ENCODE data around the gene FSTL5.

The FSTL5 gene

DNA sequence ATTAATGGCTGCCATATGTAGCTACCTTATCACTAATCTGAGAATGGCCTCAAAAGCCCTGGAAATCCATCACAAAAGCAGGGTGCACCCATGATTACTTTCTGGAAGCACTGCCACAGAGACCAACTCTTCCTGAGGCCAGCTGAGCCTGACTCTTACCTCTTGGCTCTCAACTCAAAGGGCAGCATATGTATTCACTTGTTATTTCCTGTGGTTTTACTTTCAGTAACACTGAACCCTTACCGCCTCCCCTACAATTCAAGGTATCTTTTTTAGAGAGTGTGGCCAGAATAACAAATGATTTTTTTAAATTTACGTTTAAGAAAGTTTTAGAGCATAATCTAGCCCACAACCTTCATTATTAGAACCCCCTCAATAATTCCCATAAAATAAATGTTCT, 434.9 kb downstream of the FSTL5 start:
- H3K9me3 ChIP-seq, result no peaks in the 10 kb centered on the region
- no peak overlapping the region for H3K4me3 ChIP-seq (ENCODE audit: low read depth, low read length)
- no peaks in the 10 kb centered on the region for H3K4me1 ChIP-seq
- no peaks in the 10 kb centered on the region for H3K36me3 ChIP-seq
- H3K27me3 ChIP-seq, result no peaks in the 10 kb centered on the region
- TF ChIP-seq CTCF (IDR thresholded peaks at IDR 0.05; ENCODE audit: low read depth, low read length), result no peak
- DNase-seq, result no peak

GRCh38 chr4:161721947-161722346, 441.9 kb downstream of the FSTL5 start:
- TF ChIP-seq CTCF (IDR thresholded peaks at IDR 0.05; ENCODE audit: low read depth, low read length), result no peak
- Histone ChIP-seq H3K4me3 (ENCODE audit: low read depth, low read length) (no peak overlapping the region), H3K27me3 (no peaks in the 10 kb centered on the region), H3K4me1 (no peaks in the 10 kb centered on the region), H3K36me3 (no peaks in the 10 kb centered on the region), H3K9me3 (no peaks in the 10 kb centered on the region)
- no peak for DNase-seq

- Histone ChIP-seq H3K4me1 (no peaks in the 10 kb centered on the region), H3K4me3 (ENCODE audit: low read depth, low read length) (no peak overlapping the region), H3K27me3 (no peaks in the 10 kb centered on the region), H3K36me3 (no peaks in the 10 kb centered on the region), H3K9me3 (no peaks in the 10 kb centered on the region)
- no peak for DNase-seq
- TF ChIP-seq CTCF (IDR thresholded peaks at IDR 0.05; ENCODE audit: low read depth, low read length), result no peak
These were observed 446.7 kb downstream of the FSTL5 start for GRCh38 chr4:161717084-161717483.

- Histone ChIP-seq H3K4me1 (no peaks in the 10 kb centered on the region), H3K27me3 (no peaks in the 10 kb centered on the region), H3K4me3 (ENCODE audit: low read depth, low read length) (no peak overlapping the region), H3K9me3 (no peaks in the 10 kb centered on the region), H3K36me3 (no peaks in the 10 kb centered on the region)
- TF ChIP-seq CTCF (IDR thresholded peaks at IDR 0.05; ENCODE audit: low read depth, low read length), result no peak
- DNase-seq, result no peak
These were observed 448.9 kb downstream of the FSTL5 start for GRCh38 chr4:161714931-161715330.

GRCh38 chr4:161714022-161714751, 449.6 kb downstream of the FSTL5 start:
- Histone ChIP-seq H3K4me1 (no peaks in the 10 kb centered on the region), H3K9me3 (no peaks in the 10 kb centered on the region), H3K27me3 (no peaks in the 10 kb centered on the region), H3K4me3 (ENCODE audit: low read depth, low read length) (no peak overlapping the region), H3K36me3 (no peaks in the 10 kb centered on the region)
- TF ChIP-seq CTCF (IDR thresholded peaks at IDR 0.05; ENCODE audit: low read depth, low read length), result no peak
- no peak for DNase-seq

- no peak for DNase-seq
- H3K36me3 ChIP-seq, result no peaks in the 10 kb centered on the region
- no peaks in the 10 kb centered on the region for H3K27me3 ChIP-seq
- H3K4me1 ChIP-seq, result no peaks in the 10 kb centered on the region
- no peaks in the 10 kb centered on the region for H3K9me3 ChIP-seq
- TF ChIP-seq CTCF (IDR thresholded peaks at IDR 0.05; ENCODE audit: low read depth, low read length), result no peak
- no peak overlapping the region for H3K4me3 ChIP-seq (ENCODE audit: low read depth, low read length)
These were observed 459.1 kb downstream of the FSTL5 start for GRCh38 chr4:161704653-161705052.

All from BE2C (cell line).